Measurements from ENCODE around the gene CES3.
"Not testable (repeated sequence)": the region's sequence is repeated elsewhere in the genome, so short reads cannot be mapped to it uniquely, and the experiment has no call there.

The CES3 gene

GRCh38 chr16:66944054-66944441 lies 17.0 kb upstream of the CES3 start:
- in situ Hi-C loops (cut with HindIII; ENCODE audit: low sequenced_read_pairs), result no loop called here

- in situ Hi-C loops (cut with HindIII; ENCODE audit: low sequenced_read_pairs), result not testable (repeated sequence)
These were observed 16.1 kb upstream of the CES3 start for GRCh38 chr16:66944971-66945370.

GRCh38 chr16:66945939-66946338 lies 15.1 kb upstream of the CES3 start:
- in situ Hi-C loops (cut with HindIII; ENCODE audit: low sequenced_read_pairs), result no loop called here

GRCh38 chr16:66946541-66946940 lies 14.5 kb upstream of the CES3 start:
- in situ Hi-C loops (cut with HindIII; ENCODE audit: low sequenced_read_pairs), result no loop called here

GRCh38 chr16:66946974-66947301 lies 14.1 kb upstream of the CES3 start:
- in situ Hi-C loops (cut with HindIII; ENCODE audit: low sequenced_read_pairs), result no loop called here

GRCh38 chr16:66947302-66948065 lies 13.6 kb upstream of the CES3 start:
- in situ Hi-C loops (cut with HindIII; ENCODE audit: low sequenced_read_pairs), result no loop called here

GRCh38 chr16:66948134-66948836 lies 12.8 kb upstream of the CES3 start:
- in situ Hi-C loops (cut with HindIII; ENCODE audit: low sequenced_read_pairs), result no loop called here

- in situ Hi-C loops (cut with HindIII; ENCODE audit: low sequenced_read_pairs), result no loop called here
These were observed 12.2 kb upstream of the CES3 start for GRCh38 chr16:66948837-66949225.

GRCh38 chr16:66949472-66949871 lies 11.6 kb upstream of the CES3 start:
- in situ Hi-C loops (cut with HindIII; ENCODE audit: low sequenced_read_pairs), result no loop called here

GRCh38 chr16:66950437-66950836 lies 10.6 kb upstream of the CES3 start:
- in situ Hi-C loops (cut with HindIII; ENCODE audit: low sequenced_read_pairs), result no loop called here

- in situ Hi-C loops (cut with HindIII; ENCODE audit: low sequenced_read_pairs), result no loop called here
These were observed 9.9 kb upstream of the CES3 start for GRCh38 chr16:66950971-66951790.

GRCh38 chr16:66952430-66953110 lies 8.5 kb upstream of the CES3 start:
- in situ Hi-C loops (cut with HindIII; ENCODE audit: low sequenced_read_pairs), result no loop called here

GRCh38 chr16:66953462-66954096 lies 7.5 kb upstream of the CES3 start:
- in situ Hi-C loops (cut with HindIII; ENCODE audit: low sequenced_read_pairs), result no loop called here

GRCh38 chr16:66954097-66954659 lies 6.9 kb upstream of the CES3 start:
- in situ Hi-C loops (cut with HindIII; ENCODE audit: low sequenced_read_pairs), result no loop called here

- in situ Hi-C loops (cut with HindIII; ENCODE audit: low sequenced_read_pairs), result not testable (repeated sequence)
These were observed 5.5 kb upstream of the CES3 start for GRCh38 chr16:66955363-66956153.

- in situ Hi-C loops (cut with HindIII; ENCODE audit: low sequenced_read_pairs), result not testable (repeated sequence)
These were observed 5.0 kb upstream of the CES3 start for GRCh38 chr16:66956154-66956457.

- in situ Hi-C loops (cut with HindIII; ENCODE audit: low sequenced_read_pairs), result no loop called here
These were observed 2.0 kb upstream of the CES3 start for GRCh38 chr16:66958857-66959703.

- in situ Hi-C loops (cut with HindIII; ENCODE audit: low sequenced_read_pairs), result no loop called here
These were observed 1.3 kb upstream of the CES3 start for GRCh38 chr16:66959704-66960161.

- in situ Hi-C loops (cut with HindIII; ENCODE audit: low sequenced_read_pairs), result no loop called here
These were observed 796 bp upstream of the CES3 start for GRCh38 chr16:66960270-66960669.
